GM19452 (cell line): ENCODE data around the gene TBC1D22A.

Experiments used
- ATAC-seq: cut with Tn5 transposase; IDR thresholded peaks from one replicate; pipeline ENCODE4 v1.9.1; 2021; ENCODE audit not compliant: unreplicated experiment

Gene TBC1D22A

DNA sequence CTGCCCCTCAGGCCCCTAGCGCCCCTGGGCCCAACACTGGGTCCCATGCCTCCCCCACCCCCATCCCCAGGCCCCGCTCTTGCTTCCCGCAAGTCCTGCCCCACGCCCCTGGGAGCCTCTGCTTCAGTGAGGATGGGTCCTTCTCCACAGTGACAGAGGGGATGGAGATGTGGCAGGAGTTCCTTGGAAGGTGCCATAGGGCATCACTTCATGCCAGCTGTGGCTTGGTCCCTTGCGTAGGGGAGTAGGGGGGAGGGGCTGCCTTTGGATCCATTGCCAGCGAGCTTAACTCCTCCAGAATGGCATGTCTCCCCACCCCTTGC lies 9.5 kb upstream of the TBC1D22A start:
- ATAC-seq: no peak

DNA sequence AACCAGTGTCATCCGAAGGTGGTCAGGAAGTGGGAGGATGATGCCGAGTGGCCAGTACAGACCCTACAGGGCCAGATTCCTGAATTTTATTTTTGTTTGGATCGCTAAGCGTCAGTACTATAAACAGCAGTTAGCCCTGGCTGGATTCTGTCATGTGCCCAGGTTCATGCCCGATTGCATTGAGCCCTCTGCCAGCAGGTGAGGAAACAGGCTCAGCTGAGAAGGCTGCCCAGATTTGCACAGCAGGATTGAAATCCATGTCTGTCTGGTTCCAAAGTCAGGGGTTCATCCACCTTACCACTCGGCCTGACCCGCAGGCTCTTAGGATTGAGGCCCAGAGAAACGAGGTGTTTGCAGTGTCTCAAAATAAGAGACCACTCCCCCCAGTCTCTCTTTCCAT lies 9.1 kb upstream of the TBC1D22A start:
- ATAC-seq: no peak

DNA sequence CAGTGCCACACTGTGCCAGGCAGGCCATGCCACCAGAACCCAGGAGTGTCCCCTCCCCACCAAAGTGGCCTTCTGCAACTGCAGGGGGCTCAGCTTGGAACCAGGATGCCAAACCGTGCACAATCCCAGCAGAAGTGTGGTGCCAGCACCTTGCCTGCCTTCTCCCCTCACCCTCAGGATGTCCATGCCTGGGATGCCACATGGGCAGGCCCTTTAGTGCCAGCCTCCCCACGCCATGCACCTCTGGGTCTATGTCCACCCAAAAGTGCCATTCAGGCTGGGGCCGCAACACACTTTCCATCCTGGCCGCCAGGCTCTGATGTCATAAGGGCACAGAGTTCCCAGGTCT lies 8.7 kb upstream of the TBC1D22A start:
- ATAC-seq: no peak

DNA sequence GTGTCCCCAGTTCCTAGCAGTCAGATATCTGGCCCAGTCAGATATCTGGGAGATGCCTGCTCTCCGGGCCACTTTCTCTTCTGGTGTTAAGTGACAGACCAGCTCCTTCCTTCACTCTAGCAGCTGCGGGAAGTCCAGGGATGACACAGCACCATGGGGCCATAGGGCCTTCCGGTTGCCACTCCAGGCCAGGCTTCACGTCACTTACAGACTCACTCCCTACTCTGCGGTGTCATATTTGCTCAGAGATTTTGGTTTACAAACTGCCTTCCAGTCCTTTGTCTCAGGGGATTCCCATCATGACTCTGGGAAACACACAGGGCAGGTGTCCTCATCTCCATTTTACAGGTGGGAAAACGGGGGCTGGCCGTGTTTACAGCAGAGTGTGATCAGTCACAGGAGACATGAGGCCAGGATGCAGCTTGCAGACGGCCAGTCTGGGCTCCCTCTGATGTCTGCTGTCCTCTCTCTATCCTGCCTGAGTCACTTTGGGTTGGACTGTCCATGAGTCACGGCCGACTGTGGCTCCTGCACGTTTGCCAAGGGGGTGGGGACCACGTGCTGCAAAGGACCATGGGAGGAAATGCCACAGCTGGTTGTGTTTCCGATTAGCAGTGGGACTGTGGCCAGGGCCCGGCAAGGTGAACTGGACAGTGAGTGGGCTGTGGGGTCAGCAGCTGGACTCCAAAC lies 8.2 kb upstream of the TBC1D22A start:
- no peak for ATAC-seq

DNA sequence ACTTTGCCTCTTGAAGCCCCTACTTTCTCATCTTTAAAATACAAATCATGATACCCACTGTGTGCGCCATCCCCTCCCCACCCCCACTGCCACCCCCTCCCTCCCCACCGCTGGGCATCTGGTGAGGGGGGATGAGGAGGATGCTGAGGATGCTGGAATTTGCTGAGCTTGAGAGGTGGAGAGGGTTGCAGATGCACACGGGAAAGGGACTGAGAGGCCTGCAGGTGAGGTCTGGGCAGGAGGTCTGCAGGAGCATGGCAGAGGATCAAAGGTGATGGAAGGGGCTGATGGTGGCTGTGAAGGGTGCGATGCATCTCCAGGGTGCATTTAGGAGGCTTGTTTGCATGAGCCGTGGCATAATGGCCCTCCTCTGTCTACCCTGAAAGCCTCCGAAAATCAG lies 7.6 kb upstream of the TBC1D22A start:
- no peak for ATAC-seq

DNA sequence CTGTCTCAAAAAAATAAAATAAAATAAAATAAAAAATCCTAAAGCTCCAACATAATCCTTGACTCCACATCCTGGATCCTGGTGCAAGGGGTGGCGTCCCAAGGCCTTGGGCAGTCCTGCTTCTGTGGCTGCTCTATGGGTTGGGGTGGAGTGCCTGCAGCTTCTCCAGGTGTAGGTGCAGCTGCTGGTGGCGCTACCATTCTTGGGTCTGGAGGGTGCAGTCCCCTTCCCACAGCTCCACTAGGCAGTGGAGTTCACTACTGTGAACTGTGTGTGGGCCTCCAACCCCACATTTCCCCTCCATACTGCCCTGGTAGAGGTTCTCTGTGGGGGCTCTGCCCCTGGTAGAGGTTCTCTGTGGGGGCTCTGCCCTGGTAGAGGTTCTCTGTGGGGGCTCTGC lies 6.9 kb upstream of the TBC1D22A start:
- no peak for ATAC-seq

DNA sequence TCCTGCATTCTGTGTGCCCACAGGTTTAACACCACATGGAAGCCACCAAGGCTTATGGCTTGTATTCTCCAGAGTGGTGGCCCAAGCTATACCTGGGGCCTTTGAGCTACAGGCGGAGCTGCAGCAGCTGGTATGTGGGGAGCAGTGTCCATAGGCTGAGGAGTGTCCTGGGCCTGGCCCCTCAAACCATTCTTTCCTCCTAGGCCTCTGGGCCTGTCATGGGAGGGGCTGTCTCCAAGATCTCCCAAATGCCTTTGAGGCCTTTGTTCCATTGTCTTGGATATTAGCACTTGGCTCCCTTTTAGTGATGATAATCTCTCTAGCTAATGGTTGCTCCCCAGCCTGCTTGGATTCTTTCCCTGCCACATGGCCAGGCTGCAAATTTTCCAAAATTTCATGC lies 6.4 kb upstream of the TBC1D22A start:
- ATAC-seq: no peak

DNA sequence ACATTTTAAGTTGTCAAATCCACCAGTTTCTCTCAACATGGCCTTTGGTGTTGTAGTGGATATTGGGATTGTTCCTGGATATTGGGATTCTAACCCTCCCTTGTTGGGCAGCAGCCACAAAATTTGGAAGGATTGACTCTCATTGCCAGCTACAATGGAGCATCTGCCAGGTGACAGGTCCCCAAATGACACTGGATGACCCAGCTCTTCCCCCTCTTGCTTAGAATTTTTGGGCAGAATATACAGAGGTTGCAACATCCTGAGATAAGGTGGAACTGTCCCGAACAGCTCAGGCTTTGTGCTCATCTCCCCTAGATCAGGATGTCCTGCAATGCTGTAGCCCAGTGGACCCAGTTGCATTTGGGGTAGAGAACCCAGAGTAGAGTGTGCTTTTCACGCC lies 5.3 kb upstream of the TBC1D22A start:
- ATAC-seq: no peak

DNA sequence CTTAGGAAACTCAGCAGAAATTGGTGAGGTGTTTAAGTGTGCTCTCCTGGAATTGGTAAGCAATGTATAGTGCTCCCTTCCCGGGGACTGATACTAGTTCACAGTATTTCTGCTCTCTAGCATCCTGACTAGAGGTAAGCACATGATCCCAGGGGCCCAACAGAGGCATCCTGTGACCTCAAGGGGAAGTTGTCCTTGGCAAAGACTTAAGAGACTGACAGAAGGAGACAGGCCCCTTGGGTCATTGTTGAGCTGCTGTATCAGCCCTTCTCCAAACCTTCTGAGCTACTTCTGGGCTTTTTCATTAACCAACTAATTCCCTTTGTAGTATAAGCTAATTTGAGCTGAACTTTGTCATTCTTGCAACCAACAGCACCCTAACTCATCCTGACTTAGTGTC lies 4.3 kb upstream of the TBC1D22A start:
- no peak for ATAC-seq

DNA sequence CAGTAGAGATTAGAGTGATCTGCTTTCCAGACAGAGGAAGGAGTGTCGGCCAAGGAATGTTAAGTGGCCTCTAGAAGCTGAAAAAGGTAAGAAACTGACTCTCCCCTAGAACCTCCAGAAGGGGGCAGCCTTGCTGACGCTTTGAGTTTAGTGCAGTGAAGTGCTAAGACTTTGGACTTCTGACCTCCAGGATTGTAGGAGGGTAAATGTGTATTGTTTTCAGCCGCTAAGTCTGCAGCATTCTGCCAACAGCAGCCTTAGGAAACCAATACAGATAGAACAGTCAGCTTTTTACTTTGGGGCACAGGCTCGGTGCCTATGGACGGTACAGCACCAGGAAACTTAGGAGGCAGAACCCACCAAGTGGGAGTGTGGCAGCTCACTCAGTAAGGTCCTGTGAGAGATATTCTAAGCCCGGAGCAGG lies 3.6 kb upstream of the TBC1D22A start:
- no peak for ATAC-seq

DNA sequence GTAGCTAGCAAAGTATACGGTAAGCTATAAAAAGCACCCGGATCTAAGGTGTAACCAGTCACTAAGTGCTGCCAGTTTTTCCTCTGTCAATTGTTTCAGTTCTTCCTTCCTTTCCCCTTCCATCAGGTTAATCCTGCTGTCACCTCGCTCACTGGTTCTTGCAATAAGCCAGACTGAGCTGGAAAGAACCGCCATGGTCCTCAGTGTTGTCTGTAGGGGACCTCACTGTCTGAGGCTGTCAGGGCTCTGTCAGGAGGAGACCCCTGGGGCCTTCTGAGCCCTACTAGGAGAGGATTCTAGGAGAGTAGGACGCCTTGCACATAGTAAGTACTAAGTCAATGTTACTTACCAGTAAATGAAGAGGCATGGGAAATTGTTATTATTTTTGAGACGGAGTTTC lies 1.4 kb upstream of the TBC1D22A start:
- no peak for ATAC-seq

DNA sequence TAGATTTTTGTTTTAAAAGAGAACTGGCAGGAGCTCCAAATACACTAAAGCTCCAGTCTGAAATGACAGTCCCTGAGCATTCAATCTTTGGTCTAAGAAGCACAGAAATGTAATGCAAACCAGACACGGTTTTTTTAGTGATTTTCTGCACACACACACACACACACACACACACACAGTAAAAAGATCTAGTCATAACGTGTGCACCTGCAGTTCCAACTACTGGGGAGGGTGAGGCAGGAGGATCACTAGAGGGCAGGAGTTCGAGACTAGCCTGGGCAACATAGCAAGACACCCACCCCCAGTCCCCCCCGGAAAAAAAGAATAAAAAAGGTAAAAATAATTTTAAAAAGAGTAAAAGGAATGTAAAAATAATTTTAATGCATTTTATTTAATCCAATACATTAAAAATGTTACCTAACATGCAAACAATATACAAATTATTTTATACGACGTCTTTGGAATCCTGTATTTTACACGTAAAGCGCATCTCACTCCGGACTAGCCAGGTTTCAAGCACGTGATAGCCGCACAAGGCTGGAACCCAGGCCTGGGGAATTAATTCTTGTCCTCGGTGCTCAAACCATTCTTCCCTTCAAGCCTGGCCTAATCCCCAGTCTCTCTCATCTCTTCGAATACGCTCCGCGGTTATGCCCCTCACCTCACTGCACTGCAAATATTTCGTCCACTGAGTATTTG lies 762 bp upstream of the TBC1D22A start:
- ATAC-seq: no peak

DNA sequence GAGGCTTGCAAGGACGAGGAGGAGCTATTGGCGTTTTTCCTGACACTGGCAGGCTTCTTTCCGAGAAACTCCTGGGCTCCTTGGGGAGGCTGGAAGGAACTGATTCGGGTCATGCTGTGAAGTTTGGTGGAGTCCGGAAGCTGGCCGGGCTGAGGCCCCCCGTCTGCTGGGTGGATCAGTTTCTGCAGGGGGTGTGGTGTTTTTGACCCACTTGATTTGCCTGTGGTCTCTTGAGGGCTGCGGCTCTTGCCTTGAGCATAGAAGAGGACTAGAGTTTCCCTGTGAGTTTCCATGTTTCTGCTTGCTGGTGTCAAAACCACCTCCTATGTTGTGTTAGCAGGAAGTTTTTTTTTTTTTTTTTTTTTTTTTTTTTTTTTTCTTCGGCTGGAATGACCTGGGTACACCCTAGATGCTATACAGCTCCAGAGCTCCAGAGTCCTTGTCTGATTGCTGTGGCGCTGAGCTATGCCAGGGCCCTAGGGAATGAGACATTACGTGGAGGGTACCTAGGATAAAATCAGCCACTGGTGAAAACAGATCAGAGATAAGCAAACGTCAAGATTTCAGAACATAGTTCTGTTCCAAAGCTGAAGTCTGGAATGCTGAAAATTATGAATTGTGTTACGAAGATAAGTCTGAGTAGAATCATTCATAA lies 728 bp downstream of the TBC1D22A start:
- no peak for ATAC-seq

DNA sequence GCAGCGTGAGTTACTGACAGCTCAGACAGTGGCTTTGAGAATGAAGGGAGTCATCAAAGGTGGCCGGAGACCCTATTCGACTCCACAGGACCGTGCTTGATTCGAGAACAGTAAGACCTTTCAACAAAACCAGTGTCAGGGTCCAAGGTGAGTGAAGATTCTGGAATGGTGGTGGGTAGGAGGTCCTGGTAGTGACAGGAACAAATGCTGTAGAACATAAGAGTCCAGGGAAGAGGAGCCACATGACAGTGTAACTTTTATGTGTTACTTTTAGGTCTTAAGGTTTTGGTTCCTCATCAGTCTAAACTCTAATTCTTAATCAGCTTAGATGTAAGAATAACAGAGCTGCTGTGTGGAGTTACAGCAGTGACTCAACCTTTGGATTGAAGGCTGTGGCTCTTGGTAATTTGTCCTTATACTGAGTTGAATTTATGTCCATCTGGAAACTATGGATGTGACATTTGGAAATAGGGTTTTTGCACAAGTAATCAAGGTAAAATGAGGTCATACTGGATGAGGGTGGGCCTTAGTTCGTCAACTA lies 1.8 kb downstream of the TBC1D22A start:
- ATAC-seq: no peak

DNA sequence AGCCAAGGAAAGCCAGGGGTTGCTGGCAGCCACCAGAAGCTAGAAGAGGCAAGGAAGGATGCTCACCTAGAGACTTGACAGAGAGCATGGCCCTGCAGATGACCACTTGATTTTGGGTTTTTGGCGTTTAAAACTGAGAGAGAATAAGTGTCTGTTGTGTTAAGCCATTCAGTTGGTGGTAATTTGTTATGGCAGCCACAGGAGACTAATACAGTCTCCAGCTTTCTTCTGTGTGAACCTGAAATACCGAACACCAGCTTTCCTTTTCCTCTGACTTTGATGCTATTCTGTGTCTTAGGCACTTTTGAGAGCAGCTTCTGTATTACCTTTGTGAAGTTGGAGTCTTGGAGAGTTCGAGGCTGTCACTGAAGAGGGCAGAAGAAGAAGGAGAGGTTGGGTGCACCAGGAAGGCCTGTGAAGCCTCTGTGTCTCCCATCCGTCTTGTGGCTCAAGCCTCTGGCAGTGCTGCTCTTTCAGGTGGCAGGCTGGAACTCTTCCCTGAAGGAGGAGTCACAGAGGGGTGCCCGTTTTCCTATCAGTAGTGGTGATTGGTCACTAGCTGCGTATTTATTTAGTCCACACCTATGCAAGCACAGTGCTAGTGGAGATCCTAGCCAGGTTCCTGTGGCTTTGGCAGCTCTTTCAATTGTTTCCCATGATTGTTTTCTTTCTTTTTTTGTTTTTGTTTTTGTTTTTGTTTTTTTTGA lies 2.5 kb downstream of the TBC1D22A start:
- no peak for ATAC-seq

DNA sequence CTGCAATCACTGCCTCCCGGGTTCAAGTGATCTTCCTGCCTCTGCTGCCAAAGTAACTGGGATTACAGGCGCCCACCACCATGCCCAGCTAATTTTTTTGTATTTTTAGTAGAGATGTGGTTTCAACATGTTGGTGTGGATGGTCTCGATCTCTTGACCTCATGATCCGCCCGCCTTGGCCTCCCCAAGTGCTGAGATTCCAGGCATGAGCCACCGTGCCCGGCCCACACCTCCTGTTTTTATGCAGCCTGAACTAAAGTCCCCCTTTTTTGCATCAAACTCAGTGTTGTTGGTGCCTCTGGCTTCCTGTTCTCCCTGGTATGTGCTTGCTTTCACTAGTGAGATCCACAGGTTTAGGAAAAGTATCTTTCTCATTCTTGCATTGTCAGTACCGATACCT lies 4.2 kb downstream of the TBC1D22A start:
- ATAC-seq: no peak

DNA sequence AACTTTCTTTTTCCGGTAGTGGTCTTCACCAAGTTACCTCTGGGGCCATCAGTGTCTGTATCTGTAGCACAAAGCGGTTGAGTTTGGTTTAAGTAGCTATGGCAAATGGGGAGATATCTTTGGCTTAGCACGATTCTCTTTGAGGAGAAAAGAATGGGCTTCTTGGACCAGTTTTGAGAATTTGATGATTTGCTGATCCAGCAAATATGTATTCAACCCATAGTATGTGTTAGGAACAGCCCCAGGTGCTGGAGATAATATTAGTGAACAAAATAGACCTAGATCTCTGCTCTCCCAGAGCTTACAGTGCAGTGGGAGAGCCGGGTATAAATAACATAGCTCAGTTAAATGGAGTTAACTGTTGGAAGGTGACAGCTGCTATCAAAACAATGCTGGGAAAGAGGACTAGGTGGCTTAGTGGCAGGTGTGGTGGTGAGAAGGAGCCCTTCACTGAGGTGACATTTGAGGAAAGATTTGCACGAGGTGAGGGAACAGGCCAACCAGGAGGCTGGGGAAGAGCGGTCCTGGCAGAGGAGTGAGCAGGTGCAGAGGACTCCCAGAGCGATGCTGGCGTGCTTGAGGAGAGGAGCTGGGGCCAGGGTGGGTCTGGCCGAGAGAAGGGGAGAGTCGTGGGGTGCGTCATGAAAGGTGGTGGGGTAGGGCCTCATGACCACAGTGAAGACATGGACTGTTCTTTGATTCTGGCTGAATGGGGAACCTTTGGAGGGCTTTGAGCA lies 5.0 kb downstream of the TBC1D22A start:
- no peak for ATAC-seq

DNA sequence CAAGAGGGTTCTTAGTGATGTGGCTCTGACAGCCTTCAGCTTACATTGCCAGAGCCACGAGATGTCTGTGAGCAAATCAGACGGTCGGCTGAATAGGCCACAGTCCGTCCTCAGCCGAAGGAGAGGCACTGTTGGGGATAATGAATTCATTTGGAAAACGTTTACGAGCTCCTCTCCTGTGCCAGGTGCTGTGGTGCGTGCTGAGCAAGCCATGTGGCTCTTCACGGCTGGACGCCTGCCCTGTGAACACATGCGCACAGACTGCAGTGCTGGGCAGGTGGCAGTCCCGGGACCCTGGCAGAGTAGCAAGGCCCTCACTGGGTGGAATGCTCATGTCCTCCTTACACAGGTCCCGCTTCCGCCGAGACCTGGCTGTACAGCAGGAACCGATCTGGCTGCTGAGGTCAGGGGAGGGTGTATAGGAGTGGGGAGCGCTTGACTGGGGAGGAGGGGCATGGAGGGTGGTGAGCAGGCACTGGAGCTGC lies 6.8 kb downstream of the TBC1D22A start:
- no peak for ATAC-seq

DNA sequence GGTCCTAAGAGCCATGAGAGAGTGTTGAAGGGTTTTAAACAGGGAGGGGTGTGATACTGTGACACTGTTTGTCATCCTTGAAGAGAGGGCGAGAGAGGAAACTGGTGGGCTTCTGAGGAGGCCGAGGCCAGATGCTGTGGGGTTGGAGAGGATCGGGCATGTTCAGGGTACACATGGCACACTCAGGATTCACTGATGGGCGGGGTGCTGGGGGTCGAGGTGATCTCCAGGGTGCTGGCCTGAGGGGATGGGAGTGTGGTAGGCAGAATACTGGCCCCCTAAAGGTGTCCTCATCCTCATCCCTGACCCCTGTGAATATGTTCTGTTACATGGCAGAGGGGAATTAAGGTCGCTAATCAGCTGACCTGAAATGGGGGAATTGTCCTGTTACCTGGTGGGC lies 7.3 kb downstream of the TBC1D22A start:
- no peak for ATAC-seq

DNA sequence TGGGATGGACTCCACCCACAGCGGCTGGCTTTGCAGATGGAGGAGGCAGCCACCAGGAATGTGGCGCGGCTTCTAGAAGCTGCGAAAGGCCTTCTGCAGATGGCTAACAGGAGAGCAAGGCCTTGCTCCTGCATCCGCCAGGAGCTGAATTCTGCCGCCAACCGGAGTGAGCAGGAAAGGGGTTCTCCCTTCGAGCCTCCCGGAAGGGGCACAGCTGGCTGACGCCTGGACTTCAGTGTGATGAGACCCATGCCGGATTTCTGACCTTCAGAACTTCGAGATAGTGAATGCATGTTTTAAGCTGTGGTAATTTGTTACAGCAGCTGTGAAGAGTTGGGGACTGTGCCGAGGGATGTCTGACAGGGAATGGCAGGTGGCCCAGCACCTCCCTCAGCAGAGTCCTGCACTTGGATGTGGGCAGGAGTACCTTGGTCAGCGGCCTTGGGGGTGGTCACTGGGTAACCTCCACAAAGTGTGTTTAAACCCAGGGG lies 7.7 kb downstream of the TBC1D22A start:
- ATAC-seq: no peak

DNA sequence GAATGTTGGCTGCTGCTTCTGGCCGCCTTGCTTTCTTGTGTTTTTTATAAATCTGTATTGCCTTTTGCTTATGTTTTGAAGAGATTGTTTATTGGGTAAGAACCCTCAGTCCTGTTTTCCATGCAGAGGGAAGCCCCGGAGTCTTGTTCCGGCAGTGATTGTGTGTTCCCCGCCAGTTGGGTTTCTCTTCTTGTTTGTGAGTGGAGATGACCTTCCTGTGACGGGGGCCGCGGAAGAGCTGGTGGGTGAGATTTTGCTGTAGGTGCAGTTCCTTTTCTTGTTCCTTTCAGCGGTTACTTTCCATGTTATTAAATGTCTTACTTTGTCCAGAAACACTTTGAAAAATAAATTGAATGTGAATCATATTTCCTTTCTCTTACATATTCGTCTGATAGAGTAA lies 8.3 kb downstream of the TBC1D22A start:
- ATAC-seq: no peak
